GM21786 (cell line): Measurements from ENCODE around the gene STIM2.
"Not testable (repeated sequence)": the region's sequence is repeated elsewhere in the genome, so short reads cannot be mapped to it uniquely, and the experiment has no call there.

Source experiments
- ATAC-seq: cut with Tn5 transposase; IDR thresholded peaks from one replicate; pipeline ENCODE4 v1.9.1; 2021; ENCODE audit not compliant: unreplicated experiment

The STIM2 gene

DNA sequence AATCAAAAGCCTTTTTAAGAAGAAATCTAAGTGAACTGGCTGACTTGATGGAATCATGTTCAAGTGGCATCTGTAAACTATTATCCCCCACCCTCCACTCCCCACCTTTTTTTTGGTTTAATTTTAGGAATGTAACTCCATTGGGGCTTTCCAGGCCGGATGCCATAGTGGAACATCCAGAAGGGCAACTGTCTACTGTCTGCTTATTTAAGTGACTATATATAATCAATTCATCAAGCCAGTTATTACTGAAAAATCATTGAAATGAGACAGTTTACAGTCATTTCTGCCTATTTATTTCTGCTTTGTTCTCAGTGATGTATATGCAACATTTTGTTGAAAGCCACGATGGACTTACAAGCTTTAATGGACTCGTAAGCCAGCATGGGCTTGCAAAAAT lies 162.3 kb downstream of the STIM2 start:
- ATAC-seq: no peak

DNA sequence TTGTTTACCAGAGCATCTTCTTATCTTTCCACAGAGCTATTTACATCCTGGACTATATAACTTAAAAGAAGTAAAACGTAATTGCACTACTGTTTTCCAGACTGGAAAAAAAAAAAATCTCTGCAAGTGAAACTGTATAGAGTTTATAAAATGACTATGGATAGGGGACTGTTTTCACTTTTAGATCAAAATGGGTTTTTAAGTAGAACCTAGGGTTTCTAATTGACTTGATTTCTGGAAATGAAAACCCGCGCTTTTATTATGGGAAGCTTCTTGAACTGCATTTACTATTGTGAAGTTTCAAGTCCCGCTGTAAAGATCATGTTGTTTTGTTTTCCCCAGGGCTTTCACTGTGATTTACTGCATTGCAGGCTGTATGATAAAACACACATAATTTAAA lies 162.7 kb downstream of the STIM2 start:
- ATAC-seq: no peak

DNA sequence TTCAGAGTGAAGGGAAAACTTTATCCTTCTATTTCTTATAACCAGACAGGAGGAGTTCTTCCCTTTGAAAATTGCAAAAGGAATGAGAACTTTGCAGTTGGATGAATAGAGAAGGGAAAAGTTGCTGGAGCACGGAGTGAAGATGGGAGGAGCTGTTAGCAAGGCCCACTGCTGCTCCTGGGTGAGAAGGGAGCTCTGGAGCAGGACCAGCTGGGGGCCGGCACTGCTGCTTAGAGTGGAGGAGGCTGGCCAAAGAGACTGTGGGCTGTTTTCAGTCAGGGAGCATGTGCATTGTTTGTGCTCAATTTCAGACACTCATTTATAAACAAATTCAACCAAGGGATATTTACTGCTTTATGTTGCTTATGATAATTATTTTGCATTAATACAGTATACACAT lies 164.2 kb downstream of the STIM2 start:
- no peak for ATAC-seq

DNA sequence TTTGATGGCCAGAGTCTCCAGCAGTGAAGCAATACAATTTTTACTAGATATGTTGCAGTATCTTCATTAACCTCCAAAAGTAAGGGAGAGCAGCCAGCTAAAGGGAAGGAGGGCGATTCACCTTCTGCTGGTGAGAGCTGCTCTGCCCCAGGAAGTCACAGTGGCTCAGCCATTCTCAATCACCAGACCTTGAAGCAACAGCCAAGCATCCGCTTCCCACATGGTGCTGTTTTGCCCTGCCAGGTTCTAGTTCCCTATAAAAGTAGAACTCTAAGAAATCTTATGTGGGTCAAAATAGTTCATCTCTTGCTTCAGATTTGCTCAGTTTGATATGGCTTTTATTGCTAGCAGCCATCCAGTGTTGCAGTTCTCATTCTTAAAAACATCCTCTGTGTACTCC lies 166.8 kb downstream of the STIM2 start:
- ATAC-seq: no peak

DNA sequence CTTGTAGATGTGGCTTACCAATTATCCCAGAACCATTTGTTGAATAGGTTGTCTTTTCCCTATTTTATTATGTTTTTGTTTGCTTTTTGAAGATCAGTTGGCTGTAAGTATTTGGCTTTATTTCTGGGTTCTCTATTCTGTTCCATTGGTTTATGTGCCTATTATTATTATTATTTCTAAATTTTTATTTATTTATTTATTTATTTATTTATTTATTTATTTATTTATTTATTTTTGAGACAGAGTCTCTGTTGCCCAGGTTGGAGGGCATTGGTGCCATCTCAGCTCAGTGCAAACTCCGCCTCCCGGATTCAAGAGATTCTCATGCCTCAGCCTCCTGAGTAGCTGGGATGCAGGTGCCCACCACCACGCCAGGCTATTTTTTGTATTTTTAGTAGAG lies 174.5 kb downstream of the STIM2 start:
- not testable (repeated sequence) for ATAC-seq

DNA sequence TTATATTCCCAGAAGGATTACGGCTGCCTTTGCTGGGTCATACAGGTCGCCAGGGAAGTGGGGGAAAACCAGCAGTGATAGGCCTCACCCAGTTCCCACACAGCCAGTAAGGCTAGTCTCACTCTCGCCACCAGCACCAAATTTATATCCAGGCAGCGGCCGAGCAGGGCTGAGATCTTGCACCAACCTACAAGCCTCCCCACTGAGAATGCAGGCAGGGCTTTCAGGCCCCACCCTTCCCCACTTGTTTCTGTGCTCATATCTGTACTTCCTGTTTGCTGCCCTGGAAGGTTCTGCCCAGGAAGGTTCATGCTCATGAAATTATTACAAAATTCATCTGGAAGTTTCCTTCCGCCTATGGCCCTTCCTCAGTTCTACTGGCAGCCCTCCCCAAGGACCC lies 179.7 kb downstream of the STIM2 start:
- no peak for ATAC-seq

DNA sequence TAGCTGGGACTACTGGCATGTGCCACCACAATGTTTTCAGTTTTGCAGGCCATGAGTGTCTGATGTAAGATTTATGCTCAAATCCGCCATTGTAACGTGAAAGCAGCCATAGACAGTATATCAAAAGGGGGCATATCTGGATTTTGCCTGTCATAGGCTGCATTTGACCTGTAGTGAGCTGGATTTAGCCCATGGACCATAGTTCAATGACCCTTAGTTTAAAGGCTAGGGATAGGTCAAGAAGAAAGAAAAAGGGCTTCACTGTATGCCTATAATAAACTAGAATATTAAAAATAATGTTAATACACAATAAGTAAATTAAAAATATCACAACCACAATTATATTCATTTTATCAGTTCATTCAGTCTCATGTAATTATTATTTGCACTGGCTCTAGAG lies 181.8 kb downstream of the STIM2 start:
- no peak for ATAC-seq

DNA sequence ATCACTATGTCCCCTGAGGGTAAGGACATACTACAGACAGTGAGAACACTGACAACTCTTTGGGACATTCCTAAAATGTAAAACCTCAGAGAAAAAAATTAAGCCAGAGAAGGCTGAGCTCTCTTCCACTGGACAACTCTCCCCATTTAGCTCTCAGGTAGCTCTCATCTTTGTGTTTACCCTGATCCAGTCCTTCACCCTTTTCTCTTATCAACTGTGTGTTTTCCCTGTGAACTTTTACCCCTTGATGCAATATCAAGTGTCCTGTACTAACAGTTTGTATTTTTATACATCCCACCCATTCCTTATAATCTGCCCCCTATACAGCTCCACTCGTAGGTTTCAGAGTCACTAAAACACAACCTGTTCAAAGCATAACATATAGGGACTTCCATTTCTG lies 182.6 kb downstream of the STIM2 start:
- ATAC-seq: no peak

DNA sequence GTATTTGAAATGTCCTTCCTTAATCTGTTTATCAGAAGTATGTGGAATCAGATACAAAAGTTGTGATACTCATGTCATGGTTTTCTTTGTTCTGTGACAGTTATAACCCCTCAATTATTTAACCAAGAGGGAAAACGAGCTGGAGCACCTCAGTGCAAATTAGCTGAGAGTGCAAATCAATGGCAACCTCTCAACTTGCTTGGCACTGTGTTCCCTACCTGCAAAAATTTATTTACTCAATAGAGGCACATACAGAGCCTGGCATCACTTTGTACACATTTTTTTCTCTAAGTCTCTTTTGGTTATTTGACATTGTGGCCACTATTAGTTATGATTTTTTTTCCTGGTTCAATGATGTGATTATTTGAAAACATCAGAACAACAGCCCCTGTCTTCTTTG lies 186.2 kb downstream of the STIM2 start:
- ATAC-seq: no peak

DNA sequence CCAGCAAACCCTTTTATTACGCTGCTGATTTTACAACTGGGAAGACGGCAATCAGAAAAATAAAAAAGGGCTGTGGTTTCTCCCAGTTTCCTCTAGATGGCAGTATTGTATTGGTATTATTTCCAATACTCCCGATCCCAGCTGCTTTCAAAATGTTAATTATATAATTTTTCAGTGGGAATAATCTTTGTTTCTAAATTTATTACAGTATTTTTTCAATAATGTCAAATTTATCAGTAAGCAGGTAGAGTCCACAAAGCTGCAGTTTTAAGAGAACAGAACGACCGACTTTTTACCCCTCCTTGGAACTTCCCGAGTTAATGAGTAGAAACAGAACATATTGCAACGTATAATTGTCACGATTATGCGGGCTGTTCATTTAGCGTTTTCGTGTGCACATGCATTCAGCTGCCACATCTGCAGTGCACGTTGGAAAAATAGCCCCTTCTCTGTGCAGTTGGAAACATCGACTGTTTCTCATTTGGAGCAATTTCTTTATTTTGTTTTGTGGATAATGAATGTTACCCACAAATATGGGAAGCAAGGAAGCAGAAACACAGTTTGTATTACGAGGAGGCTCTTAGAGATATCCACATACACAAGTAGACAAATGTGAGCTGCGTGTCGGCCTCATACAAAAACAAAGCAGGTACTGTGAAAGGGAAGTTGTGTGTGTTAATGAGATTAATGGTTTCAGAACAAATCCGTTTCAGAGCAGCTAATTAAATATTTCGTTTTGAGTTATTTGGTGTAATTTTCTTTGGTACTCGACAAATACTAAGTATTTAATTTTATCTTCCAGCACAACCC lies 188.0 kb downstream of the STIM2 start:
- no peak for ATAC-seq

DNA sequence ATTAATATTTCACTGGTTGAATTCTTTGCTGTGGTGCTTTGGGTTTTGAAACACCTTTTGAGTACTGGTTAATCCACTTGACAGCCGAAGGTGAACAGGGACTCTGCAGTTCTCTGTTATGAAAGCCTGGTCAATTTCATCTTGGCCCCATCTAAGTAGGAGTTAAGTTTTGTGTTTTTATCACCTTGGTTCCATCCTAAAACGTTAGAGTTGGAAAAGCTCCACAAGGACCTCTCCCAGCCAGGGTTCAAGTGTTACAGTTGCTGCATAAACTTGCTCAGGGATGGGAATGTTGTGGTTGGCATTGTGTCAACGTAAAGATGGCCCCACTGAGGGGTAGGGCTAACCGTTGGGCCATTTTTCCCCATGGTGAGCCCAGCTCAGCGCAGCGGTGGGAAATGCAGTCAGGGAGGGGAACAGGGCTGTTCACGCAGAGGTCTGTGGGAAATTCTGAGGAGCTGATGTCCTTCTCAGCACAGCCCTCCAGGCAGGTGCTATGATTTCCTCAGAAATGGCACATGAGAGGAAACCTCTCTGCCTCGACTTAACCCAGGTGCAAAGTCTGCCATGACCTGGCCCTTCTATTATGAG lies 188.7 kb downstream of the STIM2 start:
- ATAC-seq: no peak

DNA sequence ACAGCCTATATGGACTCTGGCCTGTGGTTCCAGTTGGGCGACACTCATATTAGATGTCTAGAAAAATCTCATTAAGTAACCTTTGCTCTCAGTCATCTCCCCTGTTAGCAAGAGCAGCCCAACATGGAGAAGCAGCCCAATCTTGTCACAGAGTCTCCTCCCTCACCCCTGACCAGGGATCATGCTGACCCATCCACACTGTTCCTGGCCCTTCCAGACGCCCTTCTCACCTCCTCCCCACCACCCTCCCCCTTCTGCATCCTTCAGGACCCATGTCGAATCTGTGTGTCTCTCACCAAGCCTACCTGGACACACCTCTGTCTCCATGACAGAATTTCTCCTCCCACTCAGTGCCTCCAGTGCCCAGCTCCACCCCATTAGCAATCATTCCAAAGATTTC lies 190.1 kb downstream of the STIM2 start:
- ATAC-seq: no peak

DNA sequence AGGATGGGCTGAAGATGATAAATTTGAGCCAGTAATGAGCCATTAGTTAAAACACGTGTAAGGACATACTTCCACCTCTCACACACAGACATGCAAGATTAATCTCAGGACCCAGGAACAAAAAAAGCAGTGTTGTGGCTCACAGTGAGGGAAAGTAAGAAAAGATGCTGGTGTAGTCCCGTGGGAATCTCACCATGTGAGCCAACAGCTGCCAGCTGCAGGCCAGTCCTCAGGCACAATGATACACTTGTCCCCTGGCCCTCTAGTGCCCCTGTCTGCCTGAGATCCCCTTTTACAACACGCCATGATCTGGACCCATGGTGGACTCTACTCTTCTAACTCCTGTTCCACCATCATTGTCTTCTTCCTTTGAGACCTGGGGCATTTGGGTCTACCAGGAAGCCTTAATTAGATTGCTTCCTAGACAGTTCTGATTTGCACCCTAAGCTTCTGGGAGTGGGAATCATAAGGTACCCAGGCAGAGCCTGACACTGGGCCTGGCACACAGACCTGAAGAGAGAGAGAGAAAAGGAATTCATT lies 194.7 kb downstream of the STIM2 start:
- no peak for ATAC-seq

DNA sequence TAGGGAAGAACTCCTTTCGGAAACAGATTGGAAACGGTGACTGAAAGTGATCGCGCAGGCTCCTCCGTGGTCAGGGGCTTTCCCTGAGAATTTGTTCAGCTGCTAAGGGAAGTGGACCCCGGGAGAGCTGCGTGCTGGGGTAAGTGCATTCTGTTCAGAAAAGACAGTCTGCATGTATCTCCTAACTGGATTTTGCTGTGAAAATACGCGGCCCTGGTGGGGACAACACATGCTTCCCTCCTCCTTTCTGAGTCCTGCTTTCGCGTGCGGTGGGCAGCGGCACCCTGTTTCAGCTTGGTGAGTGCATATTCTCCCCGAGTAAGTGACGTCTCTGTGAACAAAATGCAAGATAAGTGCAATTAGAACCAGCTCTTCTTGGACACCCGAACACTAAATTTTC lies 195.6 kb downstream of the STIM2 start:
- ATAC-seq: no peak

DNA sequence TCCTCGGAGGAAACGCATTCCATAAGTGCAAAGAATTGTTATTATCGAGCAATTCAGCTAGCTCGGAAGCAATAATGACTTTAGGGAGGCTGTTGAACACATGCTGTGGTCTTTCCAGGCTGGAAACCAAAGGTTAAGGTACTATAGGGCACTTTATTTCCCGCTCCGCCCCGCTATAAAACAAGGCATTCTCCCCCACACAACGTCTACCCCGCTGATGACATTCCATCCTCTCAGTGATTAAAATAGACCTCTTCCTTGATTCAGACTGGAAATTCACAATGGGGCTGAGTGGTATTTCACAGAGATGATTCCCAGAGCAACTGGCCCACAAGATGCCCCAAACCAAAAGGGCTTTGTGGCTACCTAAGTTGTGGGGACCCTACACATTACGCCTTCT lies 196.4 kb downstream of the STIM2 start:
- no peak for ATAC-seq

DNA sequence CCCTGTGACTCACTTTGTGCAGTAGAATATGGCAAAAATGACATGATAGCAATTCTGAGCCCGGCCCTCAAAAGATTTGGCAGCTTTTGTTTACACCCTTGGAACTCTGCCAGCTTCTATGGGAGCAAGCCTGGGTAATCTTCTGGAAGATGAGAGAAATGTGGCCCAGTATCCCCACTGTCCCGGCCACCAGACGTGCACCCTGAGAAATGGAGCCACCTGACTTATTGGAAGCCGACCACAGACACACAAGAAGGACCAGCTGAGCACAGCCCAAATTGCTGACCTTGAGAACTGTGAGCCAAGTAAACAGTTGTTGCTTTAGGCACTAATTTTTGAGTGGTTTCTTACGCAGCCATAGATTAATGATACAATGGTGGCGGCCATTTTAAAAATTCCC lies 197.0 kb downstream of the STIM2 start:
- ATAC-seq: no peak

DNA sequence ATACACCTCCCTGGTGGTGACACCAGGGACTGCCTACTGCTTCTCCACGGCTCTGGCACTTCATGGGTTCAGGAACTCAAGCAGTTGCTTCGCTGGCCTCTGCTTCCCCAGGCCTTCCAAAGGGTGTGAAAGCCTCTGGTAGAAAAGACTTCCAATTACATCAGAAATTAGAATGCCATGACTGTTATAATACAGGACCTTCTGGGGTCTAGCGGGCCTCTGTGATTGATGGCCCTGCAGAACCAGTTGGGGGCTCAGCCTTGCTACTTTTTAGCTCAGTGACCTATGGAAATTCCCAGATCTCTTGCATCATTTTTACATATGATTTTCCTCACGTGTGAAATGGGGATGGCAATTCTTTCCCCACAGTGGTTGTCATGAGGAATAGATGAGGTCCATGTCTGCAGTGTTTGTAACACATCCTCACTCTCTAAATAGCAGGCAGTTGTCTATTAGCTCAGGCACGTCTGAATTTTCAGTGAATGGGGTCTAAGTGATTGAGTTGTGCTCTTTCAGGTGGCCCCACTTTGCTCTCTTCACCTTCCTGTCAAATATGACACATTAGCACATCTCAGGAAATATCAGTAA lies 198.3 kb downstream of the STIM2 start:
- no peak for ATAC-seq

DNA sequence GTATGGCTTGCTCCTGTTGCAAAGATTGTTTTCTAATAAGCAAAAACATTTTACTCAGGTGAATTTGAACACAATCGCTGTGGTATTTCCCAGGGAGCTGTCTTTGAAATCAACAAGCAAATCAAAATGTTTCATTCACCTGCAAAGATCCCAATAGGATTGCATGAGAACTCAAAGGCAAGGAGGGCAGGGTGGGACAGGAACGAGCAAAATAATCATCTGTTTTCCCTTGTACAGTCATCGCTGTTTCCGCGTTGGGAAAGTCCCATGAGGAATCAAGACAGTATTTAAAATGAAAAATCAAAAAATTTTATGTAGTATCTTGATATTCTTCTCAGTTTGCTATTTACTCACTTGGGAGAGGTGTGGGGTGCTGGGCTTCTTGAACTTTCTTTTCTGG lies 198.8 kb downstream of the STIM2 start:
- ATAC-seq: no peak

DNA sequence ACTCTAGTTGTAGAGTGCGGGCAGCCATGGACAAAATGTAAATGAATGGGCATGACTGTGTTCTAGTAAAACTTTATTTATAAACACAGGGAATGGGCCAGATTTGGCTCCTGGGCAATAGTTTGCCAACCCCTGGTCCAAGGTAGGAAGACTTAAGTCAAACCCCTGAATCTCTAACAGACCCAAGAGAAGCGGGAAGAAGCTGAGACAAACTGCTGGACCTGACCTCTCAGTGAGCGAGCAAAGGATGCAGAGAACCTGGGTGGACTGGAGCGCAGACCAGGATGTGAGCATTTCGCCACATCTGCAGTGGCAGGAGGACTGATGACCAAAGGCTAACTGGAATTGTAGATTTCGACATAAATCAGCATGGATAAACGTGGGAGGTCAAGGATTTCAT lies 201.6 kb downstream of the STIM2 start:
- no peak for ATAC-seq

DNA sequence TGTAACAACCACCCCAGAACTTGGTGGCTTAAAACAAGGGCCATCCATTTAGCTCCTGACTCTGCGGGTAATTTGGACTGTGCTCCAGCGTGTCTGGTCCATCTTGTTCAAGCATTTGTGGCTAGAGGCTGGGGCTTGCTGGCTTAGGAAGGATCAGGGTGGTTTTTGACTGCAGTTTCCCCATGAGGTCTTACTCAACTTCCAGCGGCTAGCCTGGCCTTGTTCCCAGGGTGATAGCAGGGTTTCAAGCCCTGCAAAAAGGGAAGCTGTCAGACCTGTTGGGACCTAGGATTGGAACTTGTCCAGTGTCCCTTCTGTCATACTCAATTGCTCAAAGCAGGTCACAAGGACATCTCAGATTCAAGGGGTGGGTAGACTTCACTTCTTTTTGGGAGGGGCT lies 205.9 kb downstream of the STIM2 start:
- ATAC-seq: no peak

DNA sequence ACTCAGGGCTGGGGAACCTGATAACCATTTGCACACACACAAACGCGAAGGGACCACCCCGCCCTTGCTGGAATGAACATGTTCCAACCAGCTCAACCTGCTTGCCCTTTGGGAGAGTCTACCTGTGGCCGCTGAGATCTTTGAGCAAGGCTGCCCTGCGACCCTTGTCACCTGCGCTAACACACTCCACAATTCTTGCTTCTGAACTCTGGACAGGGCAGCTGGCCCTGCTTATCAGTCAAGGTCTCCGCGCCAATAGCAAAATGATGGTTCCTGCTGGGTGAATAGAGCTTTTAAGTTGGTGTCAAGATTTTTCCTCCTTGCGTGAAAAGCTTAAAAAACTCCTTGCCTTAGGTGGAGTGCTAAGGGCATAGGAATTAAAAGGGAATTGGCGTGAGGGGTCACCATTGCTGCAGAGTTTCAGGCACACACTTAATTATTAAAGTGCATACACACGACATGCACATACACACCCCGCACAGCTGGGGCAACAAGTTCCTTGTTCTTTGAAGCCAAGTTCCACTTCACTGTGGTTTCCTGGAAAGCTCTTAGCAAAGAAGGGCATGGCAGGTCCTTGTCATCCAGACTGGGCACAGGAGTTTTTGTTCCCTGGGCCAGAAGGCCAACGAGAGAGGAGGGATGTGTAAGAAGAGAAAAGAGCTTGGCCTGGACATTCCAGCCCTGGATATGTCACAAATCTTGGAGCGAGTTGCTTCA lies 207.7 kb downstream of the STIM2 start:
- ATAC-seq: no peak
